Posterior vena cava (tissue), 2 donors: Measurements from ENCODE around the gene ADGRV1. TPM values are rescaled to one million over a fixed set of nuclear protein-coding genes. Genes with fewer than 3 reads are reported as not detected.

Experiments used
- DNase-seq: peaks from one replicate; pipeline ENCODE4 v3.0.0-alpha.2; 2020; ENCODE audit warnings: low spot score
- intact Hi-C, 2 donors: fragments of 100-400 bp; cut with DNase I; formaldehyde crosslinking; loops; one replicate each; pipeline versions ENCODE4 v1.14.1 to v1.14.2; 2022 to 2023
- total RNA-seq, 2 donors: library from RNA; stranded (reverse); fragmentation: NEBNext Ultra II Directional; extraction: Animal tissue kit (Norgen Biotek cat#: 25700); gene quantifications; one replicate each; pipeline ENCODE4 v1.2.1, GENCODE V29; 2021
- donor health status: DM: yes; HTN: yes; CAD: no.
- donor health status: DM: yes; HTN: yes; CAD: no.

The ADGRV1 gene
- total RNA-seq, 2 donors from 2014 or later: 0.19 TPM; not detected in 1

DNA sequence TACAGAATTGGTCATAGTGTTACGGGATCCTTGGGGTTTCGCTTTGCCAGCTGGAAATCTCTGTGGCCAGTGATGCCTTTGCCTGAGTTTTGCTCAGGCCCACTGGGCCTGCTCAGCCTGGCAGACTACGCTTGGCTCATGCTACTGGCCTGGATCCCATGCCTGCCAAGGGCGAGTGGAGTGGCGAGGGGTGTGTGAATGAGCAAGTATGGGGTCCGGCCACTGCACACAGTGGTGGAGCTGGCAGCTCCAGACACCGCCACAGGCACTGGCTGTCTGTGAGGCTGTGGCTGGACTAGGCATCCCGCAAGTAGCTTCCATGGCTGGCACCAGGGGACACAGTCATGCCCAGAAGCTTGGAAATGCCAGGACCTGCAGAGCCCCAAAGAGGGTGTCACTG, 584.2 kb downstream of the ADGRV1 start:
- intact Hi-C loops: no loop called here
- DNase-seq: peak; percentile 75

- no peak for DNase-seq
- intact Hi-C loops: no loop called here
These were observed 585.2 kb downstream of the ADGRV1 start for GRCh38 chr5:91143840-91144239.

DNA sequence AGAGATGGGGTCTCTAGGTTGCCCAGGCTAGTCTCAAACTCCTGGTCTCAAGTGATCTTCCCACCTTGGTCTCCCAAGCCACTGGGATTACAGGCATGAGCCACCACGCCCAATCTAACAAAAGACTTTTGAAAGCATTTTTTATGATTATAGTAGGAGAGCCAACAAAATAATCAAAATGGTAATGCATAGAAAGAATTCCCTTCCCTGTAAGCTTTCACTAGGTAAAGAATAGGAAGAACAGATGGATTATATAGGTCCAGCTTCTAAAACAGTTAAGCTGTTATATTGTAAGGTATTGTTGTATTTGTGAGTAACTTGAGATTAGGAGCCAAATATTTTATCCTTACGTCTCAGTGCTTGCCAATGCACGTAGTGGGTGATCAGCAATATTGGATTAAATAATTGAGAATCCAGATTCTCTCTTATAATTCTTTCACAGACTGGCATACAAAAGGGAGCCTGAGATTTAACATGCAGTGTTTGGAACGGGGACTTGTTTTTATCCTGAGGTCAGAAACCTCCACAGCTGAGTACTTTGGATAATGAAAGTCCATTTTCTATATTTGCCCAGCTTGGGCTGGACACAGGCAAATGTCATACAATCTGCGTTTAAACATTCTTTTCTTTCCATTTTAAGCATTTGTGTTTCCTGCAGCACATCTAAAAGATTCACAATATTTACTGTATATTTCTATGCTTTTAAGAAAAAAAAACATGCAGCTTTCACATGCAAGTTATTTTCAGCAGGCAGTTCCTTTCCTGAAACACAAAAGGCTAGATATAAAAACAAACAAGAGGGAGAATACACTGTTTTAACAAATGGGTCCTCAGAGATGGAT, 586.1 kb downstream of the ADGRV1 start:
- intact Hi-C loops: no loop called here
- no peak for DNase-seq

- intact Hi-C loops: no loop called here
- no peak for DNase-seq
These were observed 586.7 kb downstream of the ADGRV1 start for GRCh38 chr5:91145333-91145620.

- intact Hi-C loops: no loop called here
- DNase-seq: no peak
These were observed 587.6 kb downstream of the ADGRV1 start for GRCh38 chr5:91146230-91146629.

GRCh38 chr5:91146905-91147600, 588.5 kb downstream of the ADGRV1 start:
- intact Hi-C loops: no loop called here
- DNase-seq: no peak

DNA sequence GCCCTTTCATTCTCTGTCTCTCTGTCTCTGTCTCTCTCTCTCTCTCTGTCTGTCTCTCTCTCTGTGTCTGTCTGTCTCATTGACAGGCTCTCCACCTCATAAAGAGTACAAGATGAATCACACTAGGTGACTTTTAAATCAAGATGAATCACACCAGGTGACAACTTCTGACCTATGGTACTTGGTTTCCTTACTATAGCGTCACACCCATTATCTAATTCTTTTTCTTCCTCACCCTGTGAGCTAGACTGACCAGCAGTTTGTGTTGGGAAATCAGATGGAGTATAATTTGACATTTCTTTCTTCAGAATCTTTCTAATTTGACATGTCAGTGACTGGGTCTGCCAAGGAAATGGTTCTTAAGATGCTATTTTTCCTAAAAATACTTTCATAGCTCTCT, 591.6 kb downstream of the ADGRV1 start:
- intact Hi-C loops: no loop called here
- DNase-seq: no peak

DNA sequence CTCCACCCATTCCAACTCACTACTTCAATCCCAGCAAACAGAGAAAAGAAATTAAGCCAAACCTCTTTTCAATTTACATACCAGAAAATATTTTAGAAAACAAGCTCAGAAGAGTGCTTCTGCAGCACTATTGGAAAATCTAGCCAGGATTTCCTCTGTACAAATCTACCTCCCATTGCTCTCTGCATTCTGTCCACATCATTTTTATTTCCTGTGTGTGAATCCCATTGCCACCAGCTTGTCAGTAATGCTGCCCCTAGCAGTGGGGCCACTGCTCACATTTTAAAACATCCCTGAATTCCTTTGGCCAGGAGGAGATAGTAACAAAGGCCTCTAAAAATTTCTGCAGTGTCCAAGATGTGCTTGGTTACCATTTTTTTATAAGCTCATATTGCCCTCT, 592.0 kb downstream of the ADGRV1 start:
- intact Hi-C loops: no loop called here
- no peak for DNase-seq

DNA sequence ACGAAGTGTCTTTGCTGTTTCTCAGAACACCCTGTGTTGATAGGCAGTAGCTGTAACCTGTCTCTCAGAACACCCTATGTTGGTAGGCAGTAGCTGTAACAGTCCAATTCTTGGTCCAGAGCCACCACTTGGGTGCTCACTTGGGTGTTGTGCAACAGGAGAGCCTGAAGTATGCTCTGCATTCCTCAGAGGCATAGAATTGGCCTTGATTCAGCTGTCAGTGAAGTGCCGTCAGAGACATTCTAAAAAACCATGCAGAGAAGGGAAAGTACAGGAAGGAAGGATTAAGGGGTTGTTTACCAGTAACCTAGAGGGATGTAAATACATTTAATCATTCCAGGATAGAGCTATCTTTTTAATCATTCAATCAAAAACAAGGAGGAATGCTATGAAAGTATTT, 593.4 kb downstream of the ADGRV1 start:
- DNase-seq: no peak
- intact Hi-C loops: no loop called here

GRCh38 chr5:91154338-91154737, 595.7 kb downstream of the ADGRV1 start:
- no peak for DNase-seq
- intact Hi-C loops: no loop called here

DNA sequence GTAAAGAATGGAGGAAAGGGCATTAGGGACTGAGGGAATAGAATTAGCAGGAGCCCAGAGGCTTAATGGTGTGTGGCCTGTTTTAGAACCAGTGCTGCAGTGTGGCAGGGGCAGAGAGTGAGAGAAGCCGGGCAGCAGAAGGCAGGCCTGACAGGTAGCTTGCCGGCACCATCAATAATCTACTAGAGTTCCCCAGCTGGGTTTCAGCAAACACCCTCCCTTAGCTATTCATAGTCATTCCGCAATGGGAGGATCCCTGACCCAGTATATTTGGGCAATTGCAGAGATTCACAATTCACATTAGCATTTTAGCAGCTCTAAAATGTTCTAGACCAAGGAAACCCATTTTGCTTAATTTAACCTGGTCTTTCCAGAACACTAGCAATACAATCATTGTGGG, 596.7 kb downstream of the ADGRV1 start:
- no peak for DNase-seq
- intact Hi-C loops: no loop called here

GRCh38 chr5:91156242-91156641, 597.6 kb downstream of the ADGRV1 start:
- intact Hi-C loops: no loop called here

DNA sequence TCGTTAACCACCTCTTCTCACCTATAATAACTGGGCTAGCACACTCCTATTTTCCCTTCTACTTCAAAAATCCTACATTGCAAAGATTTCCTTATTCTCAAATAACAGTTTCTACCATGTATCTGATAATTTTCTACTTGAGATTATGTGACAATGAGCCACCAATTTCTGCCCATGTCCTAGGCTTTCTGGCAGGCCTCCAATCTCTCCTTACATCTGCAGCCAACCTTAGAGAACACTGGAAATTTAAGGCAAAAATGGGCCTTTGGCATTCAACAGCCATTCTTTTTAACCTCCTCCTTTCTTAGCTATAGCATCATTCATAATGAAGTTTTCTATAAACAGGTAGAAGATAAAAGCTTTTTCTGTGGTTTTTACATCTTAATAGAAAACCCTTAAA, 599.4 kb downstream of the ADGRV1 start:
- DNase-seq: no peak
- intact Hi-C loops: no loop called here

More at GRCh38 chr5:91156242-91156641, 597.6 kb downstream of the ADGRV1 start:
- DNase-seq: no peak

- intact Hi-C loops: no loop called here
- DNase-seq: no peak
These were observed 601.0 kb downstream of the ADGRV1 start for GRCh38 chr5:91159647-91160046.

DNA sequence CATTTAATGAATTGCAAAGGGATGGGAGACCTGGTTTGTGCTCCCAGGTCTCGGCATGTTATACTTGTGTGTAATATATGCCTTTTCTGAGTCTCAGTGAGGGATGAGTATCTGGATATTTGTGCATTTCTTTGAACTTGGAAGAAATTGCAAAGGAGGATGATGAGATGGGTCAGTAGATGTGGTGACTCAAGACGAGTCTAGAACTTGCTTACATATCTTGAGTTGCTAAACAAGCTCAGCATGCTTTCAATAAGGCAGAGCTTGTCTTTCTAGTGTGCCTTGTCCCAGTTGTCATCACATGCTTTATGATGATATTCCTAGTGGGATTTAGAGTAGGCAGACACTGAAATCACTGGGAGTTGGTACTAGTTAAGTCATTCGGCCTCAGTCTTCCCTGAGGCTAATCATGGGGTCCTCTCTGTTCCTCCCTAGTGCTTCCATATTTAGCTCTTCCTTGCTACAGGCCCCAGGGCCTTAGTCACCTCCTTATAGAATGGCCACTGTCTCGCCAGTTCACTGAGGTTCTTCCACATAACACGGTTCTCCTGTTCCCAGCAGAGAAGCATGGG, 602.2 kb downstream of the ADGRV1 start:
- intact Hi-C loops: no loop called here
- DNase-seq: no peak

- peak; percentile 83 for DNase-seq
- intact Hi-C loops: no loop called here
These were observed 604.2 kb downstream of the ADGRV1 start for GRCh38 chr5:91162534-91163381.

- DNase-seq: no peak
- intact Hi-C loops: no loop called here
These were observed 605.8 kb downstream of the ADGRV1 start for GRCh38 chr5:91164424-91164823.

DNA sequence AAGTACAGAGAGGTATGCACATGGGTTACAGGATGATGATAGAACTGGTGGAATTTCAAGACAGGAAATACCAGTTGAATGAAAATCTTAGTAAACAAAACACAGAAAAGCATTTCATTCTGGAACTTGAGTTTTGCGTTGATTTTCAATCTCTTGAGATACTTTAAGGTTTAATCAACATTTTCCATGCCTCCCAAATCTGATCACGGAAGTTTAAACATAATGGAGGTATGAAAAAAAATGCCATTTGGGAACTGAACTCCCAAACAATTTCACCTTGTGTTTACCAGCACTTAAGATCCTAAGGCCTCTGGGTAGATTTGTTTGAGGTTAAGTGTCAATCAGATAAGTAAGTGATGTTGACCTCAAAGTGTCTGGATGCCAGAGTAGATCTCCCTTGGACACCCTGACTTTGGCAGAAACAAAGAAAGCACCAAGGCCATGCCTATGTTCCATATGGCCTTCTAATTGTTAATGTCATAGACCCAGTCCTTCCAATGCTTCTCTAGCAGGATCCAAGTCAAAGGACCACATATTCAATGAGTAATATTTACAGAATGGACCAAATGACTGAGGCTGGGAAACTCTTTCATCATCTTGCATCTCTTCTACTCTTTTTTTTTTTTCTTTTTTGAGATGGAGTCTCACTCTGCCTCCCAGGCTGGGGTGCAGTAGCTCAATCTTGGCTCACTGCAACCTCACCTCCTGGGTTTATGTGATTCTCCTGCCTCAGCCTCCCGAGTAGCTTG, 607.6 kb downstream of the ADGRV1 start:
- intact Hi-C loops: no loop called here
- DNase-seq: no peak

GRCh38 chr5:91168859-91169258, 610.3 kb downstream of the ADGRV1 start:
- no peak for DNase-seq
- intact Hi-C loops: no loop called here
